NCI-H1048 (cell line): Measurements from ENCODE around the gene EHD1.

Source experiments
- DNase-seq: peaks from one replicate; lab custom pipeline; 2025; lab: John Stamatoyannopoulos, UW

The EHD1 gene

GRCh38 chr11:64872790-64873488 lies 5.5 kb downstream of the EHD1 start:
- DNase-seq: no peak

DNA sequence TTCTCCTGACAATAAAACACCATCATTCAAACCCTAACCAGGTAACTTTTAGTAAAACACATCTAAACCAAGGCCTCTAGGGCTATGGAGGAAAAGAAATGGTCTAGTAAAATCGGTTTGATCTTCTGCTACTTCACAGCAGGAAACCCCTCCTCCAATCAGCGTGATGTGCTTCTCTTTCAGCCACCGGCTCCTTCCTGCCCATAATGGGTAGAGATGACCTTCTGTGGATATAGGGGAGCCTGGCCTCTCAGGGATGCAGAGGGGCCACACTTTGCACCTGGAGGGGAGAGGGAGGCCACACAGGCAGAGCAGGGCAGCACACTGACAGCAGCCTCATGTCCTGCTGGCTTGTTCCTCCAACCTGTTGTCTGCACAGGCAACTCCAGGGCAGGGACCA lies 6.9 kb downstream of the EHD1 start:
- DNase-seq: no peak

DNA sequence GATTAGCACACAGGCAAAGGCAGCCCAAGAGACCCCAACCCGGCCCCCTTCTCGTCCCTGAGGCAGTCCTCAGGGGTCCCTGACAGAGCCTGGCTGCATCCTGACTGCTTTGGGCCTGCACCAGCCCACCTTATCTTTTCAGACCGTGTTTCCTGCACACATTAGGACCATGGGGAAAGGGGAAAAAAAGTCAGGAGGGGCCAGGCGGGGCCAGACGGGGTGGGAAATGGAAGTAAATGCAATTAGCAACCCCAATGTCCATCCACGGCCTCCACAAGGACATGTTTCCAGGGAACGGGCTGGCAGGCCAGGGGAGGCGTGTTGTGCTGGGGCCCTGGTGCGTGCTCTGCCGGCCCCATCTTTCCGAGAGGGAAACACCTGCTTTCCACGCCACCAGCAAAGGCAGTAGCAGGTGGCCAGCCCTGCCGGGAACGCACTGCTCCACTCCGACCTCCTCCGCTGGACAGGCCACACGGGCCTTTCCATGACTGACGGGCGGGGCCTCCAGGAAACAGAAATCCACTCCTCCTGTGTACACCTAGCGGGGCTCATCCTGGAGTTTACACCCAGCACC lies 7.4 kb downstream of the EHD1 start:
- no peak for DNase-seq

DNA sequence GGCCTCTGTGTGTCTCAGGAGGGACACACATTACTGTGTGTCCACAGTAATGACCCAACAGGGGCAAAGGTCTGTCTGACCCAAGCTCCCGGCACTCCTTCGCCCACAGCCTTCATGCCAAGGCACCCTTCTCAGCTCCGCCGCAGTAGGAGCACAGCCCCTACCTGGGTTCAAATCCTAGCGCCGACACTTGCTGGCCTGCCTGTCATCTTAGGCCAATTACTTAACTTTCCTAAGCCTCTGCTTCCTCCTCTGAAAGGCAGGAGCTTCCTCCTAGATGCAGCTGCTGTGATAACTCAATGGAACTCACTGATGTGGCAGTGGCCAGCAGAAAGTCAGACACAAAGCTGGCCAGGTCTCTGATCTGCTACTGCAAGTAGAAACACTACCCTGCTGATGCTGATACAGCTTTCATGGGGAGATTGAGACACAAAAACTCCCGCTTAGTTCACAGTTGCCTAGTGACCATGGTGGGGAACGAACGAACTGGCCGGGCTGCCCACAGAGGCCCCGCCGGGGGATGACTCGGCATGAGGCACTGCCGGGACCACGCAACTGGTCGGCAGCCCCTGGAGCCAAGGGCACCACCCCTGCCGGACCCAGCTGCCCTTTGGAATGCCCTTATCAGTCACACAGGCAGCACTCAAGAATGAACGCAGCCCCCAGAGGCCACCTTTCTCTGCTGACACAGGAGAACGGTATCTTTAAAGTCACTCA lies 8.1 kb downstream of the EHD1 start:
- DNase-seq: no peak

DNA sequence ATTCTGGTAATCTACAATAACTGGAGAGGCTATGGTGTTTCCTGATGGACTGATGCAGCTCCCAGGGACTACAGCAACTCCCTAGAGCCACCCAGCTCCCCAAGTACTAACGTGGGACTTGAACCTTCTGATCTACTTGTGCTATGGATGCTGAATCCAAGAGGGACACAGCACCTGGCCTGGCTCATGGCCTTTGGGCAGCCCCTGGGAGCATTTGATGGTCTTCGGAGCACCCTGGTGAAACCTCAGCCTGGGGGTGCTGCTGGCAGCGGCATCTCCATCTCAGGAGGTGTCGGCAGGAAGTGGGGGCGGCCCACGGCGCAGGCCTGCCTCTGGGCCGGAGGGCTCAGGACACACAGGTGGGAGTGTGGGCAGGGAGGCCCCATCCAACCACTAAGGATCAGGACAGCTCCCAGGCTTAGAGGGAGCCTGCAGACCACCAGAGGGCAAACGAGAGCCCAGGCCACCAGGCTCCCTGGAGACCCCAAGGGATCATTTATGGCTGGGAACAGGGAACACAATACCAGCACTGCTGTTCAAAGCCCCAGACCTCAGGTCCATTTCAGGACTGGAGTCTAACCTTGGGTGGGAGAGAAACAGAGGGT lies 8.7 kb downstream of the EHD1 start:
- DNase-seq: no peak

- no peak for DNase-seq
These were observed 9.4 kb downstream of the EHD1 start for GRCh38 chr11:64868904-64869570.

GRCh38 chr11:64867748-64868462 lies 10.5 kb downstream of the EHD1 start:
- no peak for DNase-seq

DNA sequence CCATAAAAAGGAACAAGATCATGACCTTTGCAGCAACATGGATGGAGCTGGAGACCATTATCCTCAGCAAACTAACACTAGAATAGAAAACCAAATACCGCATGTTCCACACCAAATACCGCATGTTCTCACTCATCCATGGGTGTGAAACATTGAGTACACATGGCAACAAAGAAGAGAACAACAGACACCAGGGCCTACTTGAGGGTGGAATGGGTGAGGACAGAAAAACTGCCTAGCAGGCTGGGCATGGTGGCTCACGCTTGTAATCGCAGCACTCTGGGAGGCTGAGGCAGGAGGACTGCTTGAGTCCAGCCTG lies 12.3 kb downstream of the EHD1 start:
- DNase-seq: no peak

DNA sequence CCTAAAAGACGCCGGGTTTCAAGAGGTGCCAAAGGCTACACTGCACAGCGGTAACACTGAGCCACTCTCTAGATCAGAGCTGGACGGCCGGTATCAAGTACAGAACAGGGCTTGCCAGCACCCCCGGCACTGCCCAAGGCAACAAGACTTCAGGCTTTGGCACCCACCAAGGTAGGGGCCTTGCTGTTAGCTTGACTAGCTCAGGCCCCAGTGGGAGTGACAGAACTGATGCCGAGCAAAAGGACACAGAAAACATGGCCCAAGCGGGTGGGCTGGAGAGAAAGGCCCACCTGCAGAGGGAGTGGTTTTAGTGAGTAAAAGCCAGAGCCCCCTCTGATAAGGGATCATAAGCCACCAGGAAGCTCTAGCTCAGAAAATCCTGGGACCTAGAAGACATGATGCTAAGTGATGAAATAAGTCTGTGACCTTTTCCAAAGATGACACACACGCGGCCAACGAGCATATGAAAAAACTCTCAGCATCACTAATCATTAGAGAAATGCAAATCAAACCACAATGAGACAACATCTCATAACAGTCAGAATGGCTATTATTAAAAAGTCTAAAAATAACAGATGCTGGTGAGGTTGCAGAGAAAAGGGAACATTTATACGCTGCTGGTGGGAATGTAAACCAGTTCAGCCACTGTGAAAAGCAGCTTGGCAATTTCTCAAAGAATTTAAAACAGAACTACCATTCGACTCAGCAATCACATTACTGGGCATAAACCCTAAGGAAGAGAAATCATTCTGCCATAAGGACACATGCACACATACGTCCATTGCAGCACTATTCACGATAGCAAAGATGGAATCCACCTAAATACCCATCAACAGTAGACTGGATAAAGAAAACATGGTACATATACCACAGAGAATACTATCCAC lies 12.9 kb downstream of the EHD1 start:
- DNase-seq: no peak

DNA sequence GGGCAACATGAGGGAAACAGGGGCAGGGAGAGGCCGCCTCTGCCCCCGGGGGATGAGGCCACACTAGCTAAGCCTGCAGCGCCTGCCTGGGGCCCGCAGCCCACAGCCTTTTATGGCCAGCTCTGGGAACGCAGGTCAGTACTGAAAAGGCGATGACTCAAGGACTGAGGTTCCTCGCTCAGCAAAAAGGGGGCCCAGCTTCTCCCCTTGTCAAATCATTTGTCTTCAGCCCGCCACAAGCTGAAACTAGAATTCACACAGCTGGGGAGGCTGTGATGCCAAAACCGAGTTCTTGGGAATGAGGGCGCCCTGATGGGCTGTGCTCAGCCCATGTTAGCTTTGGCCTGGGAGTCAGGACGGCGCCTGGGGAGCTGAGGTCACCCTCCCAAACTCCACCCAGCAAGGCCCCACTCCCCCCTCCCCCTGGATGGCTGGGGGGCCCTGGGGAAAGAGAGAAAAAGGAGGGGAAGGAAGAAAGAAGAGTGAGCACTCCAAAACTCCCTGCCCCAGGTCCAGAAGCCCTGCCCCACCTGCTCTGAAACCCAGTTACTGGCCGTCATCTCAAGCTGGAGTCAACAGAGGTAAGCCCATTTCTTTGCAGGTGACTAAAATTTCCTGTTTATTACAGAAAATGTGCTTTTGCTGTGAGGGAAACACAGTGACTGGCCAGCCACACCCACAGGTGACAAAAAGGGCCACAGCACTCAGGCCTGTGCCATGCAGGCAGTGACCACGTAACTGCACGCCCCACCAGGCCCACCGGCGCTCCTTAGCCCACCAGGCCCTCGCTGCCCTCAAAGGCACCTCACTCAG lies 13.7 kb downstream of the EHD1 start:
- no peak for DNase-seq

- no peak for DNase-seq
These were observed 14.3 kb downstream of the EHD1 start for GRCh38 chr11:64864135-64864472.

GRCh38 chr11:64863391-64864060 lies 14.9 kb downstream of the EHD1 start:
- no peak for DNase-seq

GRCh38 chr11:64862987-64863390 lies 15.4 kb downstream of the EHD1 start:
- no peak for DNase-seq

- no peak for DNase-seq
These were observed 17.0 kb downstream of the EHD1 start for GRCh38 chr11:64861227-64861975.

- DNase-seq: no peak
These were observed 18.6 kb downstream of the EHD1 start for GRCh38 chr11:64859542-64860414.

GRCh38 chr11:64858467-64859263 lies 19.8 kb downstream of the EHD1 start:
- no peak for DNase-seq

DNA sequence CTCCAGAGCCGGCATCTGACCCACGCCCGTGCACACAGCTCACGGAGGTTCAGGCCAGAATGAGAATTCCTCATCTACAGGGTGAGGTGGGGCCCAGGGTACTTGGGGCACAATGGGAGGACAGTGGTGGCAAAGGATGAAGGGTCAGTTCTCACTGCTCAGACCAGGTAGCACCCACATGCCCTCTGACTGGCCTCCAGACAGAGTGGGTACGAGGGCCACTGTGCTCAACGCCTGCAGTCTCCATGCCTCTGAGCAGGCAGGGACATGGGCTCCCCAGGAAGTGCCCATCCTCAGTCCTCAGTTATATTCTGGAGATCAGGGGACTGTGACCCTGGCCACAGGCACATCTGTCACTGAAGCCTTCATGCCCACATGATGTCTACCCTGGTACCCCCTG lies 20.9 kb downstream of the EHD1 start:
- no peak for DNase-seq
